Liver (tissue), 9 donors: ENCODE results near the gene MS4A8. TPM values are rescaled to one million over a fixed set of nuclear protein-coding genes. Genes with fewer than 3 reads are reported as not detected.

ENCODE experiments used
- DNase-seq: peaks from one replicate; pipeline ENCODE4 v3.0.0-alpha.2; 2017; ENCODE audit warnings: low spot score
- H3K27ac ChIP-seq, 2 donors: one replicate each; pipeline ENCODE4 v1.7.0; 2013; ENCODE audit warnings: inconsistent platforms in 2 of 2, low read length in 2 of 2, control low read depth in 1 of 2, low read depth in 1 of 2, mild to moderate bottlenecking in 1 of 2
- H3K27me3 ChIP-seq, 4 donors: one replicate each; pipeline versions ENCODE4 v1.6.1 to v1.7.0; 2013; ENCODE audit warnings: low read length in 3 of 4, inconsistent platforms in 1 of 4, mild to moderate bottlenecking in 1 of 4, moderate library complexity in 1 of 4; ENCODE audit not compliant: control insufficient read depth in 4 of 4, insufficient read depth in 4 of 4
- H3K36me3 ChIP-seq, 4 donors: one replicate each; pipeline versions ENCODE4 v1.6.1 to v1.7.0; 2013; ENCODE audit warnings: low read length in 3 of 4, mild to moderate bottlenecking in 3 of 4, low read depth in 1 of 4, moderate library complexity in 1 of 4; ENCODE audit not compliant: control insufficient read depth in 4 of 4, insufficient read depth in 3 of 4
- H3K4me1 ChIP-seq, 4 donors: one replicate each; pipeline versions ENCODE4 v1.6.1 to v1.7.0; 2013; ENCODE audit warnings: low read length in 3 of 4, mild to moderate bottlenecking in 3 of 4, moderate library complexity in 1 of 4; ENCODE audit not compliant: control insufficient read depth in 4 of 4, insufficient read depth in 4 of 4
- H3K4me3 ChIP-seq, 3 donors: one replicate each; pipeline versions ENCODE4 v1.6.1 to v1.7.0; 2013; ENCODE audit warnings: low read length in 3 of 3, control low read depth in 1 of 3, low read depth in 1 of 3, mild to moderate bottlenecking in 1 of 3
- H3K9ac ChIP-seq, 2 donors: one replicate each; pipeline ENCODE4 v1.7.0; 2013; ENCODE audit warnings: low read length in 2 of 2, mild to moderate bottlenecking in 2 of 2, moderate library complexity in 2 of 2, control low read depth in 1 of 2, low read depth in 1 of 2
- H3K9me3 ChIP-seq, 4 donors: one replicate each; pipeline versions ENCODE4 v1.6.1 to v1.7.0; 2013; ENCODE audit warnings: low read length in 3 of 4; ENCODE audit not compliant: control insufficient read depth in 4 of 4
- EGR1 ChIP-seq, 2 donors: IDR thresholded peaks; 2 replicates each; pipeline ENCODE4 v1.6.1; 2016 to 2018; ENCODE audit warnings: antibody characterized with exemption in 2 of 2, low read depth in 2 of 2
- FOXA1 ChIP-seq: IDR thresholded peaks from 2 replicates; pipeline ENCODE4 v1.6.1; 2016; ENCODE audit warnings: antibody characterized with exemption
- FOXA2 ChIP-seq: IDR thresholded peaks from 2 replicates; pipeline ENCODE4 v1.6.1; 2016; ENCODE audit warnings: antibody characterized with exemption
- GABPA ChIP-seq, 2 donors: IDR thresholded peaks in 1 of 2; conservative IDR thresholded peaks in 1 of 2; 2 replicates each; pipeline ENCODE4 v1.6.1; 2016; ENCODE audit warnings: antibody characterized with exemption in 2 of 2, mild to moderate bottlenecking in 1 of 2, moderate library complexity in 1 of 2
- HNF4A ChIP-seq, 2 donors: conservative IDR thresholded peaks; 2 replicates each; pipeline ENCODE4 v1.6.1; 2016; ENCODE audit warnings: antibody characterized with exemption in 2 of 2, mild to moderate bottlenecking in 2 of 2
- HNF4G ChIP-seq: IDR thresholded peaks from 2 replicates; pipeline ENCODE4 v1.6.1; 2016; ENCODE audit warnings: antibody characterized with exemption
- JUND ChIP-seq, 2 donors: IDR thresholded peaks; 2 replicates each; pipeline ENCODE4 v1.6.1; 2016; ENCODE audit warnings: antibody characterized with exemption in 2 of 2
- NR2F2 ChIP-seq: IDR thresholded peaks from 2 replicates; pipeline ENCODE4 v1.6.1; 2016; ENCODE audit warnings: antibody characterized with exemption
- RAD21 ChIP-seq, 2 donors: IDR thresholded peaks; 2 replicates each; pipeline ENCODE4 v1.6.1; 2016; ENCODE audit warnings: antibody characterized with exemption in 2 of 2, mild to moderate bottlenecking in 2 of 2
- RXRA ChIP-seq, 2 donors: IDR thresholded peaks; 2 replicates each; pipeline ENCODE4 v1.6.1; 2017 to 2018; ENCODE audit warnings: antibody characterized with exemption in 2 of 2, mild to moderate bottlenecking in 1 of 2
- SP1 ChIP-seq: IDR thresholded peaks from 2 replicates; pipeline ENCODE4 v1.6.1; 2018; ENCODE audit warnings: antibody characterized with exemption, mild to moderate bottlenecking
- TAF1 ChIP-seq: conservative IDR thresholded peaks from 2 replicates; pipeline ENCODE4 v1.6.1; 2016; ENCODE audit warnings: antibody characterized with exemption, mild to moderate bottlenecking
- YY1 ChIP-seq: IDR thresholded peaks from 2 replicates; pipeline ENCODE4 v1.6.1; 2016; ENCODE audit warnings: antibody characterized with exemption, mild to moderate bottlenecking
- WGBS: extraction: QIAGEN DNeasy Blood & Tissue Kit; methylation state at CpG from one replicate; pipeline ENCODE4 v1.1.7; 2013; 5-methylcytosine and 5-hydroxymethylcytosine counted together
- polyA plus RNA-seq, 2 donors: library from polyadenylated mRNA; stranded (reverse) in 1 of 2; unstranded in 1 of 2; fragments of 200-250 nt in 1 of 2; fragments of >200 nt in 1 of 2; fragmentation: Nextera tagmentation in 1 of 2; extraction: Ambion mirVana in 1 of 2; gene quantifications; one replicate each; pipeline versions ENCODE4 v1.2.1 to v1.2.3, GENCODE V29; 2013 to 2015
- total RNA-seq, 2 donors: library from RNA; depleted of rRNA; stranded (reverse); fragments of >200 nt; gene quantifications; one replicate each; pipeline ENCODE4 v1.2.3, GENCODE V29; 2014
- TF ChIP-seq, protein P1 (sequence below): fragments of 150-350 bp; IDR thresholded peaks from 2 replicates; pipeline ENCODE4 v1.5.1; 2017; ENCODE audit warnings: improper control_type of control experiment, low read depth, low read length; ENCODE audit not compliant: missing input control
- TF ChIP-seq, protein P2 (sequence below): IDR thresholded peaks from 2 replicates; pipeline ENCODE4 v1.6.1; 2016; ENCODE audit warnings: antibody characterized with exemption
- TF ChIP-seq, protein P3 (sequence below): IDR thresholded peaks from 2 replicates; pipeline ENCODE4 v1.6.1; 2016; ENCODE audit warnings: antibody characterized with exemption
- TF ChIP-seq, protein P4 (sequence below): IDR thresholded peaks from 2 replicates; pipeline ENCODE4 v1.6.1; 2016; ENCODE audit warnings: antibody characterized with exemption
- donor health status: healthy.
- donor health status: healthy.
- donor health status: healthy.
- donor health status: healthy.
- donor health status: healthy.

Gene MS4A8
- total and polyA plus RNA-seq, 4 donors = 0.08 TPM; not detected in 3

DNA sequence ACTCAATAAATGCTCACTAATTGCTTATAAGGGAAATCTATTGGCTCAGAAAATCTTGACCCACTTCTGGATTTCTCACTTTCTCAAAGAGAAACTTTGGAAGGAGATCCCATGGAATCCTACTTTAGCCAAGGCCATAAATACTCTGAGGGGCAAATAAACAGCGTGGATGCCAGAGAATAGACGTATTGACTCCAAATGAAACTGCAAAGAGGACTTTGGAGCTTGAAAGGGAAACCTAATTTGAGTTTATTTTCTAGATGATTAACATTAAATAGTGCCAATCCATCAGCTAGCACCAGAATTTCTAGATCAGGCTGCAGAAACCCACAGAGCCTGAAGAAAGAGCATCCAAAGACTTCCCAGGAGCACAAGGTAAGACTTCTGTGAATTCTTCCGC lies 25.0 kb downstream of the MS4A8 start, which contains the start of gene MS4A18:
MS4A18 (plus strand) TSS at position 301 of the 400 bp plus-strand sequence.
- no peaks in the 10 kb centered on the region for H3K36me3 ChIP-seq
- H3K4me3 ChIP-seq = no peak within 1 kb of the TSS
- 75% methylated on average over 3 of the region's 3 CpGs for WGBS
- H3K9ac ChIP-seq = no peak within 1 kb of the TSS
- peaks cover 0 to 2% (median 0%) of the 10 kb centered on the region in 4 donors for H3K9me3 ChIP-seq
- no peaks in the 10 kb centered on the region for H3K4me1 ChIP-seq
- peaks cover 0 to 4% (median 2%) of the 10 kb centered on the region in 4 donors for H3K27me3 ChIP-seq
- TF ChIP-seq, protein P1, sequence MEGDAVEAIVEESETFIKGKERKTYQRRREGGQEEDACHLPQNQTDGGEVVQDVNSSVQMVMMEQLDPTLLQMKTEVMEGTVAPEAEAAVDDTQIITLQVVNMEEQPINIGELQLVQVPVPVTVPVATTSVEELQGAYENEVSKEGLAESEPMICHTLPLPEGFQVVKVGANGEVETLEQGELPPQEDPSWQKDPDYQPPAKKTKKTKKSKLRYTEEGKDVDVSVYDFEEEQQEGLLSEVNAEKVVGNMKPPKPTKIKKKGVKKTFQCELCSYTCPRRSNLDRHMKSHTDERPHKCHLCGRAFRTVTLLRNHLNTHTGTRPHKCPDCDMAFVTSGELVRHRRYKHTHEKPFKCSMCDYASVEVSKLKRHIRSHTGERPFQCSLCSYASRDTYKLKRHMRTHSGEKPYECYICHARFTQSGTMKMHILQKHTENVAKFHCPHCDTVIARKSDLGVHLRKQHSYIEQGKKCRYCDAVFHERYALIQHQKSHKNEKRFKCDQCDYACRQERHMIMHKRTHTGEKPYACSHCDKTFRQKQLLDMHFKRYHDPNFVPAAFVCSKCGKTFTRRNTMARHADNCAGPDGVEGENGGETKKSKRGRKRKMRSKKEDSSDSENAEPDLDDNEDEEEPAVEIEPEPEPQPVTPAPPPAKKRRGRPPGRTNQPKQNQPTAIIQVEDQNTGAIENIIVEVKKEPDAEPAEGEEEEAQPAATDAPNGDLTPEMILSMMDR = no peak
- no peak for TF ChIP-seq HNF4G
- TF ChIP-seq TAF1 = no peak
- no peak for TF ChIP-seq YY1
- TF ChIP-seq RXRA (IDR thresholded peaks at IDR 0.05) = no peak
- no peak for TF ChIP-seq SP1
- TF ChIP-seq EGR1 (IDR thresholded peaks at IDR 0.05; ENCODE audit: low read depth in 2 of 2) = no peak
- TF ChIP-seq, protein P2, sequence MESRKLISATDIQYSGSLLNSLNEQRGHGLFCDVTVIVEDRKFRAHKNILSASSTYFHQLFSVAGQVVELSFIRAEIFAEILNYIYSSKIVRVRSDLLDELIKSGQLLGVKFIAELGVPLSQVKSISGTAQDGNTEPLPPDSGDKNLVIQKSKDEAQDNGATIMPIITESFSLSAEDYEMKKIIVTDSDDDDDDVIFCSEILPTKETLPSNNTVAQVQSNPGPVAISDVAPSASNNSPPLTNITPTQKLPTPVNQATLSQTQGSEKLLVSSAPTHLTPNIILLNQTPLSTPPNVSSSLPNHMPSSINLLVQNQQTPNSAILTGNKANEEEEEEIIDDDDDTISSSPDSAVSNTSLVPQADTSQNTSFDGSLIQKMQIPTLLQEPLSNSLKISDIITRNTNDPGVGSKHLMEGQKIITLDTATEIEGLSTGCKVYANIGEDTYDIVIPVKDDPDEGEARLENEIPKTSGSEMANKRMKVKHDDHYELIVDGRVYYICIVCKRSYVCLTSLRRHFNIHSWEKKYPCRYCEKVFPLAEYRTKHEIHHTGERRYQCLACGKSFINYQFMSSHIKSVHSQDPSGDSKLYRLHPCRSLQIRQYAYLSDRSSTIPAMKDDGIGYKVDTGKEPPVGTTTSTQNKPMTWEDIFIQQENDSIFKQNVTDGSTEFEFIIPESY = no peak
- no peak for TF ChIP-seq FOXA2
- TF ChIP-seq, protein P3, sequence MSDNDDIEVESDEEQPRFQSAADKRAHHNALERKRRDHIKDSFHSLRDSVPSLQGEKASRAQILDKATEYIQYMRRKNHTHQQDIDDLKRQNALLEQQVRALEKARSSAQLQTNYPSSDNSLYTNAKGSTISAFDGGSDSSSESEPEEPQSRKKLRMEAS = no peak
- TF ChIP-seq RAD21 (IDR thresholded peaks at IDR 0.05) = no peak
- no peak for TF ChIP-seq JUND (IDR thresholded peaks at IDR 0.05)
- TF ChIP-seq GABPA (IDR thresholded peaks at IDR 0.05 in 1 of 2, conservative IDR thresholded peaks at IDR 0.05 in 1 of 2) = no peak
- TF ChIP-seq, protein P4, sequence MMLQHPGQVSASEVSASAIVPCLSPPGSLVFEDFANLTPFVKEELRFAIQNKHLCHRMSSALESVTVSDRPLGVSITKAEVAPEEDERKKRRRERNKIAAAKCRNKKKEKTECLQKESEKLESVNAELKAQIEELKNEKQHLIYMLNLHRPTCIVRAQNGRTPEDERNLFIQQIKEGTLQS = no peak
- no peak for TF ChIP-seq FOXA1
- DNase-seq = no peak
- H3K27ac ChIP-seq = no peak within 1 kb of the TSS

DNA sequence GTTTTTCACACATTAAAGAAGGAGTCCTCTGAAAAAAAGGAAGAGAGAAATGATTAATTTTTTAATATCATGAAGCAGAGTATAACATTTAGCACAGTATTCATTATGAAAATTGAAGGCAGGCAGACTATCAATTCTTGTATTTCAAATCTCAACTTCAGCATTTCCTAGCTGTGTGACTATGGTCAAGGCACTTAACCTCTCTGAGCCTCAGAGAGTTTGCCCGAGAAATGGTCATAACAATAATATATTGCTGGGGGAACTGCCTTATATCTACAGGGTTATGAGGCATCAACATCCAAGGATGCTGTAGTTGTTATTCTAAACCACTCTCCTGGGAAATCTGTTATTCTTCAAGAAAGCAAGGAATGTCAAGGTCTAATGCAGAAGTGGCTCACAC lies 26.2 kb downstream of the MS4A8 start:
- Histone ChIP-seq H3K9me3 (peaks cover 0 to 2% (median 0%) of the 10 kb centered on the region in 4 donors), H3K4me3 (no peak overlapping the region), H3K27me3 (peaks cover 0 to 7% (median 2%) of the 10 kb centered on the region in 4 donors), H3K36me3 (no peaks in the 10 kb centered on the region), H3K9ac (no peak overlapping the region), H3K27ac (no peak overlapping the region), H3K4me1 (no peaks in the 10 kb centered on the region)
- TF ChIP-seq YY1 (no peak), GABPA (IDR thresholded peaks at IDR 0.05 in 1 of 2, conservative IDR thresholded peaks at IDR 0.05 in 1 of 2) (no peak), JUND (IDR thresholded peaks at IDR 0.05) (no peak), HNF4G (no peak), EGR1 (IDR thresholded peaks at IDR 0.05; ENCODE audit: low read depth in 2 of 2) (no peak), FOXA2 (no peak), NR2F2 (no peak), TAF1 (no peak), RXRA (IDR thresholded peaks at IDR 0.05) (no peak), FOXA1 (no peak), RAD21 (IDR thresholded peaks at IDR 0.05) (no peak), HNF4A (conservative IDR thresholded peaks at IDR 0.05) (no peak)
- TF ChIP-seq, protein P4 = no peak
- TF ChIP-seq, protein P1 = no peak
- 80% methylated on average over 1 of the region's 1 CpG for WGBS
- DNase-seq = no peak
